Lung (tissue), 12 donors: ENCODE measurements around the gene TBATA. TPM values are rescaled to one million over a fixed set of nuclear protein-coding genes. Genes with fewer than 3 reads are reported as not detected.

Source experiments
- ATAC-seq: fragments of 200-7000 bp; cut with Tn5 transposase; one replicate; pipeline ENCODE4 v1.9.1; 2020; ENCODE audit warnings: moderate number of reproducible peaks; ENCODE audit not compliant: insufficient read depth, low FRiP score
- DNase-seq, 3 donors: peaks; one replicate each; pipeline ENCODE4 v3.0.0-alpha.2; 2013 to 2017
- H3K27ac ChIP-seq, 2 donors: one replicate each; pipeline ENCODE4 v1.5.1; 2013; ENCODE audit warnings: mild to moderate bottlenecking in 2 of 2, moderate library complexity in 2 of 2, control low read depth in 1 of 2, inconsistent platforms in 1 of 2, low read depth in 1 of 2, low read length in 1 of 2
- H3K27me3 ChIP-seq, 3 donors: one replicate each; pipeline ENCODE4 v1.5.1; 2013; ENCODE audit warnings: low read length in 2 of 3; ENCODE audit not compliant: control insufficient read depth in 3 of 3, insufficient read depth in 3 of 3
- H3K36me3 ChIP-seq, 4 donors: one replicate each; pipeline ENCODE4 v1.5.1; 2013; ENCODE audit warnings: low read length in 4 of 4, mild to moderate bottlenecking in 1 of 4, moderate library complexity in 1 of 4; ENCODE audit not compliant: control insufficient read depth in 4 of 4, insufficient read depth in 4 of 4
- H3K4me1 ChIP-seq, 5 donors: one replicate each; pipeline ENCODE4 v1.5.1; 2013; ENCODE audit warnings: low read length in 5 of 5, mild to moderate bottlenecking in 2 of 5, moderate library complexity in 1 of 5; ENCODE audit not compliant: control insufficient read depth in 5 of 5, insufficient read depth in 5 of 5
- H3K4me3 ChIP-seq: one replicate; pipeline ENCODE4 v1.5.1; 2013; ENCODE audit warnings: mild to moderate bottlenecking, control low read depth, moderate library complexity
- H3K9ac ChIP-seq, 2 donors: one replicate each; pipeline ENCODE4 v1.5.1; 2013; ENCODE audit warnings: low read length in 2 of 2, control low read depth in 1 of 2; ENCODE audit not compliant: insufficient read depth in 1 of 2
- H3K9me3 ChIP-seq, 4 donors: one replicate each; pipeline ENCODE4 v1.5.1; 2013; ENCODE audit warnings: low read length in 3 of 4, mild to moderate bottlenecking in 1 of 4, moderate library complexity in 1 of 4; ENCODE audit not compliant: control insufficient read depth in 4 of 4, insufficient read depth in 3 of 4
- WGBS, 2 donors: extraction: QIAGEN DNeasy Blood & Tissue Kit; methylation state at CpG; one replicate each; pipeline ENCODE4 v1.1.7; 2013; 5-methylcytosine and 5-hydroxymethylcytosine counted together
- polyA plus RNA-seq, 2 donors: library from polyadenylated mRNA; stranded (reverse); fragments of 200-250 nt; gene quantifications; one replicate each; pipeline ENCODE4 v1.2.1, GENCODE V29; 2013
- total RNA-seq, 2 donors: library from RNA; depleted of rRNA in 1 of 2; stranded (reverse); fragments of >200 nt in 1 of 2; gene quantifications; one replicate each; pipeline ENCODE4 v1.2.1, GENCODE V29; 2014 to 2021
- TF ChIP-seq, protein P1 (sequence below): IDR thresholded peaks from 2 replicates; pipeline ENCODE4 v1.5.1; 2012; ENCODE audit warnings: mild to moderate bottlenecking; ENCODE audit errors: control extremely low read depth, extremely low read depth
- donor health status: control.
- donor health status: control.
- donor health status: Bipolar disorder and iron deficiency.
- donor health status: healthy.
- donor health status: DM: yes; HTN: yes; CAD: no.

Gene TBATA
- total and polyA plus RNA-seq, 4 donors = not detected

DNA sequence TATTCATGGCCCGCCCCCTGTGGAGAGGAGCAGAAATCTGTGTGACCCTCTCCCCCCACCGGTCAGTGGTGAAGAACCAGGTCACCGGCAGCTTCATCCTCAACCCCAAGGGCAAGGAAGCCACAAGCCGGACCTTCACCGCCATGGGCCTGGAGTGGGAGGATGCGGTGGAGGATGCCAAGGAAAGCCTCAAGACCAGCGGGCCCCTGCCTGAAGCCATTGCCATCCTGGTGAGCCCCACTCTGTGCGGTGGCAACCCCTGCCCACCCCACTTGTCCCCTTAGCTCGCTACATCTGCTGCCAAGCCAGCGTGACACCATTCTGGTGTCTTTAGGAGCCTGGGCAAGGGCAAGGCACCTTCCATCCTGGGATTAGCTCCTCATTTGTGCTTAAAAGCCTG is 35.4 kb downstream of the TBATA start:
- no peaks in the 10 kb centered on the region for H3K27me3 ChIP-seq
- TF ChIP-seq, protein P1, sequence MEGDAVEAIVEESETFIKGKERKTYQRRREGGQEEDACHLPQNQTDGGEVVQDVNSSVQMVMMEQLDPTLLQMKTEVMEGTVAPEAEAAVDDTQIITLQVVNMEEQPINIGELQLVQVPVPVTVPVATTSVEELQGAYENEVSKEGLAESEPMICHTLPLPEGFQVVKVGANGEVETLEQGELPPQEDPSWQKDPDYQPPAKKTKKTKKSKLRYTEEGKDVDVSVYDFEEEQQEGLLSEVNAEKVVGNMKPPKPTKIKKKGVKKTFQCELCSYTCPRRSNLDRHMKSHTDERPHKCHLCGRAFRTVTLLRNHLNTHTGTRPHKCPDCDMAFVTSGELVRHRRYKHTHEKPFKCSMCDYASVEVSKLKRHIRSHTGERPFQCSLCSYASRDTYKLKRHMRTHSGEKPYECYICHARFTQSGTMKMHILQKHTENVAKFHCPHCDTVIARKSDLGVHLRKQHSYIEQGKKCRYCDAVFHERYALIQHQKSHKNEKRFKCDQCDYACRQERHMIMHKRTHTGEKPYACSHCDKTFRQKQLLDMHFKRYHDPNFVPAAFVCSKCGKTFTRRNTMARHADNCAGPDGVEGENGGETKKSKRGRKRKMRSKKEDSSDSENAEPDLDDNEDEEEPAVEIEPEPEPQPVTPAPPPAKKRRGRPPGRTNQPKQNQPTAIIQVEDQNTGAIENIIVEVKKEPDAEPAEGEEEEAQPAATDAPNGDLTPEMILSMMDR = no peak
- H3K9ac ChIP-seq = no peak overlapping the region
- H3K4me1 ChIP-seq = peaks cover 0 to 14% (median under 1%) of the 10 kb centered on the region in 5 donors
- DNase-seq = no peak
- peaks cover 0 to 3% (median 0%) of the 10 kb centered on the region in 4 donors for H3K9me3 ChIP-seq
- ATAC-seq = no peak
- H3K36me3 ChIP-seq = no peaks in the 10 kb centered on the region
- WGBS, 2 donors = 99 to 100% methylated on average over 10 of the region's 10 CpGs
- no peak overlapping the region for H3K27ac ChIP-seq
- H3K4me3 ChIP-seq = no peak overlapping the region

DNA sequence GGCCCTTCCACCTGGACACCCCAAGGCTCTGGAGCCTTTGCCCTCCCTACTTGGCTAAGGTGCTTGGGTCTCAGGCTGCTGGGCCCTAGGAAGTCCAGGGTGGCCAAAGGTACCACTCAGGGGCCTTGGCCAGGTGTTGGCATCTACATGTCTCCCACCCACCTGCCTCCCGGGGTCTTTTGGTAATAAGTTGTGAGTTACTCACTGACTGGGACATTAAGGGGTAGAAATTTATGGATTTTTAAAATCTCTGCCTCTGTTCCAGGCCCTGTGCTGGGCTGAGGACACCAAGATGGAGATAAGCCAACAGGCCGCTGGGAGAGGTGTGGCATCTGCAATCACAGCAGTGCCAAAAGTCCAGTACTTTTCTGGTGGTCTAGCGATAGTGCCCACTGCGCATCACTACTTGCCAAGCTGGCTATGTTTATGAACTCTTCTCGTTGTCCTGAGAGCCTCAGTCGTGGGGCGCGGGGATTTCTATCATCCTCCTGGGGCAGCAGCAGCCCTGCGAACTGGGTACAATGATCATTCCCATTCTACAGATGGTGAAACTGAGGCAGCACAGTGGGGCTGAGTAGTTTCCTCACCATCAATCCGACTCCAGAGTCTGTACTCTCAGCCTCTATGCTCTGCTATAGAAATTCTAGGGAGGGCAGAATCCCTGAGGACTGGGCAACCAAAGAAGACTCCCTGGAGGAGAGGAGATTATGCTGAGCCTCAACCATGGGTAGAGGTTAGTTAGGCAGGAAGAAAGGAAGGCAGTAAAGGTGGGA is 36.2 kb downstream of the TBATA start:
- DNase-seq = no peak
- WGBS, 2 donors = 95 to 98% methylated on average over 10 of the region's 10 CpGs

DNA sequence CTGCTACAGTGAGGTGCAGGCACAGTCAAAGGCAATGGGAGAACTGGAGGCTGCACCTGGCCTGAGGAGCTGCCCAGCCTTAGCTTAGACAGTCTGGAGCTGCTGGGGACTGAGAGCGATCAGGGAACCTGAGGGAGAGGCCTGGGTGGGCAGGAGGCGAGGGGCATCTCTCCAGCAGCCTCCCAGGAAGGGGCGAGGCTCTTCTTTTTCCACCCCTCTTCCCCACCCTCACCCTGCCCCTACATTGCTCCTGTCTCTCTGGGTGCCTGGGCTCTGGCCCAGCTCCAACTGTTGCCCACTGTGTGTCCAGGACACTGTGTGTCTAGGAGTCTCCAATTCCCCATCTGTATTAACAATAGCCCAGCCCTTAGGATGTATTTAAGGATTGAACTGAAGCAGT is 36.9 kb downstream of the TBATA start:
- H3K9ac ChIP-seq = no peak overlapping the region
- no peaks in the 10 kb centered on the region for H3K27me3 ChIP-seq
- WGBS, 2 donors = 93 to 100% methylated on average over 3 of the region's 3 CpGs
- TF ChIP-seq, protein P1 = no peak
- ATAC-seq (no peak), DNase-seq (no peak)
- H3K9me3 ChIP-seq = peaks cover 0 to 3% (median 0%) of the 10 kb centered on the region in 4 donors
- H3K27ac ChIP-seq = no peak overlapping the region
- H3K4me1 ChIP-seq = peaks cover 0 to 20% (median 6%) of the 10 kb centered on the region in 5 donors
- H3K4me3 ChIP-seq = no peak overlapping the region
- no peaks in the 10 kb centered on the region for H3K36me3 ChIP-seq

More for the DNA sequence above, 36.2 kb downstream of the TBATA start:
- ATAC-seq = no peak
- Histone ChIP-seq H3K36me3 (no peaks in the 10 kb centered on the region), H3K4me3 (no peak overlapping the region), H3K9me3 (peaks cover 0 to 3% (median 0%) of the 10 kb centered on the region in 4 donors), H3K9ac (no peak overlapping the region), H3K4me1 (peaks cover 0 to 14% (median 0%) of the 10 kb centered on the region in 5 donors), H3K27ac (no peak overlapping the region), H3K27me3 (no peaks in the 10 kb centered on the region)
- TF ChIP-seq, protein P1 = no peak
